Endometrium (tissue), 2 donors: ENCODE measurements around the gene HOXD8.
A peak's percentile ranks its signal among the peaks of the same experiment; 100 is the strongest.

ENCODE experiments used
- FAIRE-seq: peaks from 2 replicates; lab custom pipeline; 2012; peaks lifted over from hg19 to GRCh38; lab: Jason Lieb, UNC
- donor health status: control.
- donor health status: control.

Gene HOXD8

DNA sequence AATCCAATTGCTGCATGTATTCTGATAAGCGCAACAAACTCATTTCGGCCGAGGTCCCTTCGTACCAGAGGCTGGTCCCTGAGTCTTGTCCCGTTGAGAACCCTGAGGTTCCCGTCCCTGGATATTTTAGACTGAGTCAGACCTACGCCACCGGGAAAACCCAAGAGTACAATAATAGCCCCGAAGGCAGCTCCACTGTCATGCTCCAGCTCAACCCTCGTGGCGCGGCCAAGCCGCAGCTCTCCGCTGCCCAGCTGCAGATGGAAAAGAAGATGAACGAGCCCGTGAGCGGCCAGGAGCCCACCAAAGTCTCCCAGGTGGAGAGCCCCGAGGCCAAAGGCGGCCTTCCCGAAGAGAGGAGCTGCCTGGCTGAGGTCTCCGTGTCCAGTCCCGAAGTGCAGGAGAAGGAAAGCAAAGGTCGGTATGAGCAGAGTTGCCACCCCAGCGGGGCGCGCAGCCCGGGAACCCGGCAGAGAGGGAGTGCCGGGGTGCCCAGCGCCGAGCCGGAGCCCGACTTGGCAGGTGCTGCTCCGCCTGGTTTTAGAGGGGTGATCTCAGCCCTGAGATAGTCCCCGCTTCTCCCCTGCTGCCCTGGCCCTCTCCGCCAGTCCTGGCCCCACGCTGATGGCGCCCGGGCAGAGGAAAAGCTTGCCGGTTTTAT is 12.2 kb upstream of the HOXD8 start:
- FAIRE-seq: no peak

DNA sequence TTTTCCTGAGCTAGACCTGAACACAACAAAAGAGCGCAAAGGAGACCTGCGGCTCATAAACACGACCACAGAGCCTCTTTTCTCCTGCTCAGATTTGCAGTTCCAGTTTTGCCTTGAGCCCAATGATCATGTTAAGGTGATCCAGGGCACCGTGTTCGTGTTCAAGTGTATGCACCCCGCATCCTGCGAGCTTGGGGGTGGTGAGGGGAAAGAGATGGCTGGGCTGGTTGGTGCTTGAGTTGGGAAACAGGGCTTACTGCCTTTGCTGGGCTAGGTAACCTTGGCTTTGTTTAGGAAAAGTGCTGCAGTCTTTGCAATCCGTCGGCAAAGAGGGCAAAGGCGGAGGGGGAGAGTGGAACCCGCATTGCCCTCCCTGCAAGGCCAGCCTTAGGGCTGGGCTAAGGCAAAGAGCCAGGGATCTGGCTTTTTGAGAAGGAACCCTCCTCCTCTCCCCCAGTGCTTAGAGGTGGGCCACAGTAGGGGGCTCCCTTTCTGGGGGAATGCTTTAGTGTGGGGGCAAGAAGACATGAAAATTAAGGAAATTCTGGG is 11.6 kb upstream of the HOXD8 start:
- FAIRE-seq: no peak

DNA sequence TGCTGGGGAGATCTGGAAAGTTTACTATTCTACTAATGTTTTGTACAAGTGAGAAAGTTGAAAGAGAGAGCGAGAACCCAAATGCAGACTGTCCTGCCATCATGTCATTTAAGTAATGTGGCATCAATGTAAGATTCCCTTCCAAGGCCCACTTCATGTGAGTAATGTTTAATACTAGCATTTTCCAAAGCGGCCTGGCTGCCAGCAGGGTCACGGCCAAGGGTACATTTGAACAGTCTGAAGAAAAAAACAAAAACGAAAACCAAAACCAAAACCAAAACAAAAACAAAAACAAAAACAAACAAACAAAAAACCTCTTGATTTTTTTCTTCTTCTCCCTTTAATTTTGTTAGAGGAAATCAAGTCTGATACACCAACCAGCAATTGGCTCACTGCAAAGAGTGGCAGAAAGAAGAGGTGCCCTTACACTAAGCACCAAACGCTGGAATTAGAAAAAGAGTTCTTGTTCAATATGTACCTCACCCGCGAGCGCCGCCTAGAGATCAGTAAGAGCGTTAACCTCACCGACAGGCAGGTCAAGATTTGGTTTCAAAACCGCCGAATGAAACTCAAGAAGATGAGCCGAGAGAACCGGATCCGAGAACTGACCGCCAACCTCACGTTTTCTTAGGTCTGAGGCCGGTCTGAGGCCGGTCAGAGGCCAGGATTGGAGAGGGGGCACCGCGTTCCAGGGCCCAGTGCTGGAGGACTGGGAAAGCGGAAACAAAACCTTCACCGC is 10.7 kb upstream of the HOXD8 start:
- FAIRE-seq: peak; percentile 64

DNA sequence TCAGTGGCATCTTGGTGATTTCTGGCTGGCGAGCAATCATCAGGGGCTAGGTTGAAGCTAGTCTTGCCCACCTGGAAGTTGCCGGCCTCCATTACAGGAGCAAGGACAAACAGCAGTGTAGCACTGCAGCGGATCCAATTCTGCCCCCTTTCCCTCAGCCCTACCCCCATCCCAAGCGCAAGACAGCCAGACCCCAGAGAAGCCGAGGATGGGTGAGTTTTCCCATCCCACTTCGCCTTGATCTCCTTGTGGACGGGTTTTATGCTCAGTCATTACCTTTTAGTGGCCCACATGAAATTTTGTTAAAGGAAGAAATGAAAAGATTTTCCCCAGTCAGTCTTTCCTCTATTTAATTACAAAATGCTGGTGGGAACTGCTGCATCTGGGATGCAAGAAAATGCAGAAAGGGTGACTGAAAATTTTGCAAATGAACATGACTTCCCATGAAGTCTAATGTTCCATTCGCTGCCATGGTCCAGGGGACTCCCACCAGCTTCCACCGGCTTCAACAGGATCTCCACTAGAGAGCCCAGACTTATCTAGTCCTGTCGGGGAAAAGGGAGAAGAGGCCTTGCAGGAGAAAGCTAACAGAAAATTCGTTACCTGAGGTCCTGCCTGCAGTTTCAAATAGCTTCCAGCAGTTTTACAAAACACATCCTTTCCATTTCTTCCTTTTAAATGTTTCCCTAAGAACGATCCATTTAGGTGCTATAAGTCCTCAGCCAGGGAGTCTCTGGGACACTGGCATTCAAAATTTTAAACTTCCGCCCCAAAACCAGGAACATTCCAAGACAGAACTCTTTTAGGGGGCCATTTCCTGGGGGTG is 8.9 kb upstream of the HOXD8 start:
- FAIRE-seq: no peak

DNA sequence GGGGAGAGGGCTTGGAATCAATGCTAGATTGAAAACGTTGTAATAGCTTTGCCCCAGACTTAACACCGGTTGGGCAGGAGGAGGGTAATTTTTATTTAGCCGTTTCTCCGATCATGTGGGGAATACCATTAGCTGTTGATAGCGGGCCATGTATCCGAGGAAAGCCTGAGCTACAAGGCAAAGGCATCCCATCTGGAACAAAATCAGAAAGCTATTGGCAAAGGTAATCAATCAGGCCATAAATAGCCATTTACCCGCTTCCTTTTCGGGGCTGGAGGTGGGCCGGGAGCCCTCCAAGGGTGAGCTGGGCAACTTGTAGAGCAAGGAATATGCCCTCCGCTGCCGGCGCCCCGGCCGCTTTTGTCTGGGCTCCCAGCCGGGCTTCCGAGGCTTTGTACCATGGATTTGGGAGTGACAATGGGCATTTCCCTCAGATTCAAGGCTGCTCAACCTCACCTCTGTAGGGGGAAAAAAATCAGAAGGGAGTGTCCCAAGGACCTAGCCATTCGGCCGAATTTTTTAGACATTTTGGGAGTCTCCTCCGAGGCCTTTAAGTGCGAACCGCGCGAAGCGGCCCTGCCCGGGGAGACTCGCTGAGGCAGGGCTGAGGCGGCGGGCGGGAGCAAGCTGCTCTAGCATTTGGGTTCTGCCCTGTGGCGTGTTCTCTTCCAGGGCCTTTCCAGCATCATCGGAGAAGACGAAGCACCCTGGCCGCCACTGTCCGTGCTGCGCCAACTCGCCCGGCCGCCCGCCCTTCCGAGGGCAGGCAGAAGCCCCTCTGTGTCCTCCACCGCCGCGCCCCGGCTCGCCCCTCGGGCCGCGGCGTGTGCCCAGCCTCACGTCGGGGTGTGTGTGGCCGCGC is 8.1 kb upstream of the HOXD8 start:
- FAIRE-seq: no peak

DNA sequence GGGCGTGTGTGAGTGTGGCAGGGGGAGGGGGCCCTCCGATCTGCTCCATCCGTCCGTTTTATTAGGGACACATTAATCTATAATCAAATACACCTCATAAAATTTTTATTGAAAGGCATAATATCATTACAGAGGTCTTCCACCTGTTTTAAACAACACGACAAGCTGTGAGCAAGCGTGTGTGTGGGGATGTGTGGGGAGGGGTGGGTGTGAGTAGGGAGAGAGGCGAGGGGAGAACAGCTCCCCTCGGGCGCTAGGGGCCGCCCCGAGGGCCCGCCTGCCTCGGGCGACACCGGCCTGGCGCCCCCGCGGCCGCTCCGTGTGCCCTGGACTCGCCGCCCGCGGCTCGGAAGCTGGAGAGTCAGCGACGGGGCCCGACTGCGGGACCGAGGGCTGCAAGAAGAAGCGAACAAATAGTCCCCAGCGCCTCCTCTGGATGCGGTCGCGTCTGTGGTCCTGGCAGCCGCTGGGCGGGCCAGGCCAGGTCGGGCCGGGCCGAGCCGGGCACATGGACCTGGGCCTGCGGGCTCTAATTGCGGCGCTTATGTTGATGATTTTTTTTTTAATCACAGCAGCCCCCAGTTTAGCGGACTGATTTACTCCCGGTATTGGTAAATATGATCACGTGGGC is 7.3 kb upstream of the HOXD8 start:
- no peak for FAIRE-seq

DNA sequence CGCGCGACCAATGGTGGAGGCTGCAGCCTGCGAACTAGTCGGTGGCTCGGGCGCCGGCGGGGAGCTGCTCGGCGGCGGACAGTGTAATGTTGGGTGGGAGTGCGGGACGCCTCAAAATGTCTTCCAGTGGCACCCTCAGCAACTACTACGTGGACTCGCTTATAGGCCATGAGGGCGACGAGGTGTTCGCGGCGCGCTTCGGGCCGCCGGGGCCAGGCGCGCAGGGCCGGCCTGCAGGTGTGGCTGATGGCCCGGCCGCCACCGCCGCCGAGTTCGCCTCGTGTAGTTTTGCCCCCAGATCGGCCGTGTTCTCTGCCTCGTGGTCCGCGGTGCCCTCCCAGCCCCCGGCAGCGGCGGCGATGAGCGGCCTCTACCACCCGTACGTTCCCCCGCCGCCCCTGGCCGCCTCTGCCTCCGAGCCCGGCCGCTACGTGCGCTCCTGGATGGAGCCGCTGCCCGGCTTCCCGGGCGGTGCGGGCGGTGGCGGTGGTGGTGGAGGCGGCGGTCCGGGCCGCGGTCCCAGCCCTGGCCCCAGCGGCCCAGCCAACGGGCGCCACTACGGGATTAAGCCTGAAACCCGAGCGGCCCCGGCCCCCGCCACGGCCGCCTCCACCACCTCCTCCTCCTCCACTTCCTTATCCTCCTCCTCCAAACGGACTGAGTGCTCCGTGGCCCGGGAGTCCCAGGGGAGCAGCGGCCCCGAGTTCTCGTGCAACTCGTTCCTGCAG is 6.7 kb upstream of the HOXD8 start, which contains the start of gene HOXD9:
Gene HOXD9 (plus strand): TSS at position 37 of the 728 bp plus-strand sequence. CDS start 50 bp downstream, at position 87.
- FAIRE-seq: no peak

DNA sequence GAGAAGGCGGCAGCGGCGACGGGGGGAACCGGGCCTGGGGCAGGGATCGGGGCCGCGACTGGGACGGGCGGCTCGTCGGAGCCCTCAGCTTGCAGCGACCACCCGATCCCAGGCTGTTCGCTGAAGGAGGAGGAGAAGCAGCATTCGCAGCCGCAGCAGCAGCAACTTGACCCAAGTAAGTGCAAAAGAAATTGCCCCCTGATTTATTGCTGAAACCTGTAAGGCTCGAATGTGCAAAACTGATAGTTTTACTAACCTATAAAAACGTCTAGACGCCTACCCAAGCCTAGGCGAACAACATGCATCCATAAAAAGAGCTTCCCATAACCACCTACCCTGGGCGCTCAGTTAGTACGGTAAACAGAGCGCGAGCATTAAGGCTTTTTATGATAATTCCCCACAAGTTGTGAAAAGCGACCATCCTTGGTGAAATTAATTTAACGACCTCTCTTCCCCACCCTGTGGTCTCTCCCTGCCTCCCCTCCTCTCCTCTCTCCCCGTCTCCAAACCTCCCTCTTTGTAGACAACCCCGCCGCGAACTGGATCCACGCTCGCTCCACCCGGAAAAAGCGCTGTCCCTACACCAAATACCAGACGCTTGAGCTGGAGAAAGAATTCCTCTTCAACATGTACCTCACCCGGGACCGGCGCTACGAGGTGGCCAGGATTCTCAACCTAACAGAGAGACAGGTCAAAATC is 5.9 kb upstream of the HOXD8 start:
- FAIRE-seq: no peak

DNA sequence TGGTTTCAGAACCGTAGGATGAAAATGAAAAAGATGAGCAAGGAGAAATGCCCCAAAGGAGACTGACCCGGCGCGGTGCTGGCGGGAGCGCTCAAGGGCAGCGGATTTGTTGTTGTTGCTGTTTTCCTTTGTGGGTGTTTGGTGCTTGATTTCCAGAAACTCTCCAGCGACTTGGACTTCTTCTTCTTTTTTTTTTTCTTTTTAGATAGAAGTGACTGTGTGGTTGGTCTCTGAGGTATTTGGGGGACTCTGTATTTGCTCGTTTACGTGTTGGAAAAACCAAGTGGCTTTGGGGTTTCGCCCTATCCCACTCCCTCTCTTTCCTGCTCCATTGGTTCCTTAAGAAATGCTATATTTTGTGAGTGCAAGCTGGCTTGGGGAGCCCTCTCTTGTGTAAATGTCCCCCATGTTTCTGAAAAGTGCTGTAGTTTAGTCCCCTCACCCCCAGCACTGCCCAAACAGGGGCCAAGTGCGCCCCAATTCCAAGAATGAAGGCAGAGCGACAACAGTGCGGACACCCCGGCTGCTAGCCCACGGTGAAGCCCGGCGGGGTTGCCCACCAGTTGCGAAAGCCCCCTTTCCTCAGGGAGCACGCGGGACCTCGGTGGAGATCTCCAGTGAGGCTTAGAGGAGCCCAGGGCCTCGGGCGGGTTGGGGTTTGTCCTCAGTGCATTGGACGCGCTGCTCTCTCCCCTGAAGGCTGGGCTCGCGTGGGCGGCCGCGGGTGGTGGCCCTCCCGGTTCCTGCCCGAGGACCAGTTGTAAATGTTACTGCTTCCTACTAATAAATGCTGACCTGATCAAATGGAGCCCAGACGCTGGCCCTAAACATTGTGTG is 5.2 kb upstream of the HOXD8 start:
- FAIRE-seq: no peak

DNA sequence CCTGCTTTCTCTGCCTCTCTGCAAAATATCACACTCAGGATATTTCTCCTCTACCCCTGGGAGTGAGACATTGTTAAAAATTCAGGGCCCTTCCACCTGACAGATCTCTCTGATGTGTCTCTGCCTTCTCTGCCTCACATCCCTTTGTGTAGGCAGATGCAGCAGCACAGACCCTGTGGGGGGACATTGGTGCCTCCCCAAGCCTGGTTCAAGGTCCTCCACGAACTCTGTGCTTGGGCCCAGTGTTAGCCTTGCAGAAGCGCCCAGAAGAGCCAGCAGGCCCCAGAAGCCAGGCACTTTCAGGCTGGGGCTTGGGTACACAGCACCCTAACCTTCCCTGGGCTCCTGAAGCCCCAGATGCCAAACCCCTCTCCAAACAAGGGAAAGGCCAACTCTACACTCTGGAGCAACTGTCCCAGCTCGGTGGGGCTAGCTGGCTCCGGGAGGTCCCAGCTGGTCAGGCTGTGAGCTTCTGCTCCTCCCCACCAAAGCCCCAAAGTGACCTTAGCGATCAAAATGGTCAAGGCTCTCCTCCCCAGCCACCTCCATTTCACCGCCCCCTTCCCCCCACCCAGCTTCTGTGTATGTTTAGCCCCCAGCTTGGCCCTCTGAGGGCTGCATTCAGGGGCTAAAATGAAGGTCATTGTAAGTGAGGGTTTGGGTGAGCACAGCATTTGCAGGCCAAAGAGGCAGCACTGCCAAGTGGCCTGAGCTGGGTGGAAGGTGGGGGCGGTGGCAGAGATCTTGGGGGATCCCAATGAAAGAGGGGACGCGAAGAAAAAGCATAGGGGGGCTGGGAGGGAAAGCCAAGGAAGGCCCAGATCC is 4.3 kb upstream of the HOXD8 start:
- FAIRE-seq: no peak

DNA sequence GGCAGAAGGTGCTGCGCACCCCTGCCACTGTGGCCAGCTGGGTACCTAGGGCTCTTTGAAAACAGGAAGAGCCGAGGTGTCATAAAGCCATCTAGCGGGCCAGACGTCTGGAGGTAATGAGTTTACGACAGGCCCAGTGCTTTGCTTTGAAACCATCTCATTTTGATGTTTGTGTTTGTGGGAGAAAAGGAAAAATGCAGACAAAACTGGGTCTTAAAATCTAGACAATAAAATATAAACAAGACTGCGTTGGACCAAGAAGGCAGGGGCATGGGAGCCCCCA is 3.8 kb upstream of the HOXD8 start:
- no peak for FAIRE-seq

DNA sequence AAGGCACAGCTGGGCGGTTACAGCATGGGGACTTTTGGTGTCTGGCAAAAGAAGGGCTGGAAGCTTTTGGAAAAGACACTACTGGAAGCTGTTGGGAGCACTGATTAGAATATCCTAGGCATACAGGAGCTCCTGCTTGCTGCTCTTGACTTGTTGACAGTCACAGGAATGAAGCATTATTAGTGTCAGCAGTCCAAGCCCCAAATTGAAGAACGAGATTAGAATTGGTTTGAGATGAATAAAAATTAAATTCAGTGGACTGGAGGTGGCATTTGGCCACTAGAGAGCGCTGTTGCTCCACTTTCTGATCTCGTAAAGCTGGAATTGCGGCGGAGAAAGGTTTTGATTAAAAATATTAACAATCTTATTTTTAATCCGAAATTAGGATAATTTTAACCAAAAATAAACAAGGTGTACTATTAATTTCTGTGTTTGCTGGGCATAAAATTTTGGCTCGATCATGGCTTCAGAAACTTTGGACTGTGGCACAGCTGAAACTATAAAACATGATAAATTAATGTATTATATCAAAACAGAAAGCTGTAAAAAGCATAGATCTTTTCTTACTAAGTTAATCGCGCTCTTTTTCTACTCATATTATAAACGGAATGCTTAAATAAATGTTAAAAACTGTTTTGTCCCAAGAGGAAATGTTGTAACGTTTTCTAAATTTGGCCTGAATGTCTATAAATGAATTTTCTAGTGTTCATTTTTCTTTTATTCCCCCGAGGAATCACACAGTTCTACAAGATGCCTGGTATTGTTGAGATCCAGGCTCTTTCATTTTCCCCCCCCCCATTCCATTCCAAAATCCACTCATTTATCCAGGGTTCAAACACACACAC is 2.4 kb upstream of the HOXD8 start:
- FAIRE-seq: peak; percentile 88

DNA sequence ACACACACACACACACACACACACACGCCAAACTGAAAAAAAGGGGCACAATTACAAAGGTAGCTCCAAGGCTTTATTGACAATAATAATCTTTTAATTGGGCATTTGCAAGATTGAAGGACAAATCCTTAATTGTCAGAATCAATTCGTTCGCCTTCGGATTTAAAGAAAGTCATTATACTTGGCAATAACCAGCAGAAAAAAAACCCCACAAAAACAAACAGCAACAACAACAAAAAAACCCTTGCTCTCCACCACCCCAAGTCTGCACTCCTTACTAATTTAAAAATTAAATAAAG is 1.8 kb upstream of the HOXD8 start:
- no peak for FAIRE-seq

DNA sequence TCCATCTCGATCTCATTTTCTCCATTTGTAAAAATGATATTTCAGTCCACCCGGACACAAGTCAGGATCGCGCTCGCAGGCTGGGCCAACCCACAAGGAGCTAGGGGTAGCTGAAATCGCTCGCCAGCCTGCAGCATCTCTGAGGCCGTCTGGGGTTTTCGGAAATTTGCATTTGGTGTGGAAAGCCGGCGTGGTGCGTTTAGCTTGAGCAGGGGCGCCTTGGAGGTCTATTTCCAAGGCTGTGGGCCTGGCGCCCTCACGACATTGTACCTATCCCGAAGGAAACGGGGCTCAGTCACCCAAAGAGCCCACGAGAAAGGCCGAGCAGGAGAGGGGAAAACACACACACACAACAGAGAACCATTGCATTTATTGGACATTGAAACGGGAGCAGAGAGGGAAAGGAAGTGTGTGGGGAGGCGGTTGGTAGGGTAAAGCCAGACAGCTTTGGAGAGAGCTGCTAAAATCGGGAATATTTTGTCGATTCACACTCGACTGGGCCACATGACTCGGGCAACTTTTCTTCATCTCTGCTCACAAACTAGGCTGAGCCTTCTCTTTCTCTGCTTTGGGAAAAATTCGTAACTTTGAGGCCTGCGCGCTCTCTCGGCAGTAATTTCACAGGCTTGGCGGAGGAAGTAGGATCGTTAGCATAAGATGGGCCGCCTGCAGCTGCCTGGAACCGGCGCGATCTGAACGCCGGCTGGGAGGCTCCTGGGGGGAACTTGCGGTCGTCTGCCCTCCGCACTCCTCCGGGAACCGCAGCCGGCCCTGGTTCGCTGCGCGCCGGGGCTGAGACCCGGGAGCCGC is 1.1 kb upstream of the HOXD8 start:
- FAIRE-seq: no peak

DNA sequence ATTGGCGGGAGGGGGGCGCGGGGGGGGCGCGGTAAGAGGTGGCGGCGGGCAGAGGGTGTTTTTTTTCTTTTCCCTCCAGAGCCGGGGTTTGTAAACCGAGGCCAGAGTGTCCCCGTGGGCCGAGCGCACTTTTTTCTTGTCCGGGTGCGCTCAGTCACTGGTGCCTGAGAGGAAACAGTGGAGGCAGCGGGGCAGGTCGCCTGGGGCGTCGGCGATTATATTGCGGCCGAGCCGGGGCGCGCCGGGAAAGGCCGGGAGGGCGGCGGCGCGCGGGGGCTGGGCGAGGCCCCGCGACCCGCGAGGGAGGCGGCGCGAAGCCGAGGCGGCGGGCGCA is 275 bp downstream of the HOXD8 start:
- no peak for FAIRE-seq

DNA sequence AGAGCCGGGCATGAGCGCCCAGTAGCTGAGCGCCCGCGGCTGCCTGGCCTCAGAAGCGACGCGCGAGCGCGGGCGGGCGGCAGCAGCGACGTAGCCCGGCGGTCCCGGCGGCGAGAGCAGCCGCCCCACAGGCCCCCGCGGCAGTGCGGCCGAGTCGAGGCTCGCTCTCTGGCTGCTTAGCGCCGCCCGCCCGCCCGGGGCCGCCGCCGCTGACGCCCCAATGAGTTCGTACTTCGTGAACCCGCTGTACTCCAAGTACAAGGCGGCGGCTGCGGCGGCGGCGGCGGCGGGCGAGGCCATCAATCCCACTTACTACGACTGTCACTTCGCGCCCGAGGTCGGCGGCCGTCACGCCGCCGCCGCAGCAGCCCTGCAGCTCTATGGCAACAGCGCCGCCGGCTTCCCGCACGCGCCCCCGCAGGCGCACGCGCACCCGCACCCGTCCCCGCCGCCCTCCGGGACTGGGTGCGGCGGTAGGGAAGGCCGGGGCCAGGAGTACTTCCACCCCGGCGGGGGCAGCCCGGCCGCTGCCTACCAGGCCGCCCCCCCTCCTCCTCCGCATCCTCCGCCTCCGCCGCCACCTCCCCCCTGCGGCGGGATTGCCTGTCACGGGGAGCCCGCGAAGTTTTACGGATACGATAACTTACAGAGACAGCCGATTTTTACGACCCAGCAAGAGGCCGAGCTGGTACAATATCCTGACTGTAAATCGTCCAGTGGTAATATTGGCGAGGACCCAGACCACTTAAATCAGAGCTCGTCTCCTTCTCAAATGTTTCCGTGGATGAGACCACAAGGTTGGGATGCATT is 847 bp downstream of the HOXD8 start:
- FAIRE-seq: no peak
